Measurements from ENCODE around the gene ATG9B.

GRCh38 chr7:151013733-151014497, 10.4 kb downstream of the ATG9B start:
- TF ChIP-seq EP300 (IDR thresholded peaks at IDR 0.05) (no peak), CTCF (IDR thresholded peaks at IDR 0.05) (peak in 1 of 3 experiments; percentile 25)

All from esophagus muscularis mucosa (tissue), 3 donors.